GM21381 (cell line): ENCODE data around the gene BOLA2B.
"Not testable (repeated sequence)": the region's sequence is repeated elsewhere in the genome, so short reads cannot be mapped to it uniquely, and the experiment has no call there.

Source experiments
- ATAC-seq: cut with Tn5 transposase; IDR thresholded peaks from one replicate; pipeline ENCODE4 v1.9.1; 2021; ENCODE audit warnings: mild to moderate bottlenecking, moderate library complexity; ENCODE audit not compliant: unreplicated experiment

Gene BOLA2B

GRCh38 chr16:30184891-30185682 lies 8.4 kb downstream of the BOLA2B start:
- ATAC-seq: no peak

GRCh38 chr16:30184096-30184890 lies 9.2 kb downstream of the BOLA2B start:
- ATAC-seq: peak; percentile 34

- ATAC-seq: peak; percentile 53
Observed at GRCh38 chr16:30183233-30184095, 10.0 kb downstream of the BOLA2B start, which contains the start of gene CORO1A. Gene CORO1A, plus strand, starts transcription at chr16:30183602. Its CDS starts 1,608 bp downstream, at chr16:30185210.

- no peak for ATAC-seq
Observed at GRCh38 chr16:30180741-30181140, 12.7 kb downstream of the BOLA2B start.

GRCh38 chr16:30179931-30180330 lies 13.5 kb downstream of the BOLA2B start:
- no peak for ATAC-seq

- ATAC-seq: no peak
Observed at GRCh38 chr16:30179195-30179594, 14.3 kb downstream of the BOLA2B start.

GRCh38 chr16:30176876-30177275 lies 16.6 kb downstream of the BOLA2B start:
- not testable (repeated sequence) for ATAC-seq

GRCh38 chr16:30173054-30173453 lies 20.4 kb downstream of the BOLA2B start:
- ATAC-seq: no peak

- ATAC-seq: not testable (repeated sequence)
Observed at GRCh38 chr16:30170145-30170544, 23.3 kb downstream of the BOLA2B start.

- not testable (repeated sequence) for ATAC-seq
Observed at GRCh38 chr16:30169416-30169815, 24.1 kb downstream of the BOLA2B start.

GRCh38 chr16:30168746-30169145 lies 24.7 kb downstream of the BOLA2B start:
- not testable (repeated sequence) for ATAC-seq

GRCh38 chr16:30166202-30166902 lies 27.1 kb downstream of the BOLA2B start:
- ATAC-seq: no peak

- ATAC-seq: no peak
Observed at GRCh38 chr16:30163538-30163937, 29.9 kb downstream of the BOLA2B start.

GRCh38 chr16:30157214-30157613 lies 36.3 kb downstream of the BOLA2B start:
- no peak for ATAC-seq

- ATAC-seq: no peak
Observed at GRCh38 chr16:30155188-30155587, 38.3 kb downstream of the BOLA2B start.

GRCh38 chr16:30152517-30152916 lies 40.9 kb downstream of the BOLA2B start:
- no peak for ATAC-seq

GRCh38 chr16:30151091-30151490 lies 42.4 kb downstream of the BOLA2B start:
- ATAC-seq: no peak

GRCh38 chr16:30149250-30149930 lies 44.1 kb downstream of the BOLA2B start:
- no peak for ATAC-seq

- no peak for ATAC-seq
Observed at GRCh38 chr16:30147843-30148510, 45.5 kb downstream of the BOLA2B start.
